T-cell (primary cell): ENCODE measurements around the gene SPPL3. TPM values are rescaled to one million over a fixed set of nuclear protein-coding genes. Genes with fewer than 3 reads are reported as not detected.

Experiments used
- ATAC-seq, 4 experiments: fragments of 200-7000 bp in 3 of 4; fragments of 150-1000 bp in 1 of 4; cut with Tn5 transposase; replicated peaks in 1 of 4; 1 replicate in 3 of 4; 2 replicates in 1 of 4; pipeline ENCODE4 v1.10.0; 2021; ENCODE audit warnings: moderate library complexity in 3 of 4, mild to moderate bottlenecking in 2 of 4, moderate number of reproducible peaks in 1 of 4
- CTCF ChIA-PET, 2 donors: fragments of 300-600 bp; sonication (Branson Sonifier 250); formaldehyde crosslinking; loops; one replicate each; lab custom pipeline; 2022; ENCODE audit warnings: antibody characterized with exemption in 2 of 2; lab: Charles Lee
- POLR2A ChIA-PET, 2 donors: fragments of 300-600 bp; sonication (Branson Sonifier 250); formaldehyde crosslinking; loops; one replicate each; lab custom pipeline; 2022; ENCODE audit warnings: antibody characterized with exemption in 2 of 2; lab: Charles Lee
- DNase-seq, 35 experiments: peaks; one replicate each; pipeline versions ENCODE4 v3.0.0 to v3.0.0-alpha.2; 2013 to 2023
- H3K27ac ChIP-seq: one replicate; pipeline ENCODE4 v1.5.1; 2013; ENCODE audit warnings: low read length
- H3K27me3 ChIP-seq, 2 experiments: replicated peaks in 1 of 2; 1 replicate in 1 of 2; 2 replicates in 1 of 2; pipeline versions ENCODE4 v1.6.1 to v1.7.0; 2013; ENCODE audit warnings: low read length in 1 of 2, mixed read lengths in 1 of 2; ENCODE audit not compliant: control insufficient read depth in 2 of 2, insufficient read depth in 2 of 2; ENCODE audit errors: extremely low read depth in 1 of 2
- H3K36me3 ChIP-seq, 2 donors: 1 replicate in 1 of 2; 2 replicates in 1 of 2; pipeline versions ENCODE4 v1.6.1 to v1.7.0; 2013; ENCODE audit warnings: low read length in 1 of 2; ENCODE audit not compliant: control insufficient read depth in 2 of 2, insufficient read depth in 1 of 2; ENCODE audit errors: extremely low read depth in 1 of 2
- H3K4me1 ChIP-seq, 2 experiments: 1 replicate in 1 of 2; 2 replicates in 1 of 2; pipeline versions ENCODE4 v1.6.1 to v1.7.0; 2013; ENCODE audit warnings: low read length in 2 of 2, mixed read lengths in 1 of 2; ENCODE audit not compliant: insufficient read depth in 2 of 2, control insufficient read depth in 1 of 2; ENCODE audit errors: extremely low read depth in 1 of 2
- H3K4me3 ChIP-seq, 2 donors: 1 replicate in 1 of 2; 2 replicates in 1 of 2; pipeline versions ENCODE4 v1.5.1 to v1.7.0; 2013; ENCODE audit warnings: mild to moderate bottlenecking in 2 of 2, low read length in 1 of 2, moderate library complexity in 1 of 2; ENCODE audit not compliant: control insufficient read depth in 1 of 2; ENCODE audit errors: extremely low read depth in 1 of 2
- H3K9me3 ChIP-seq: 2 replicates; pipeline ENCODE4 v1.7.0; 2013
- H3K27ac Mint-ChIP-seq, 2 donors: one replicate each; pipeline ENCODE4 v1.8.0; 2020 to 2021; ENCODE audit warnings: mild to moderate bottlenecking in 2 of 2, mixed read lengths in 2 of 2
- H3K27me3 Mint-ChIP-seq, 2 donors: one replicate each; pipeline ENCODE4 v1.8.0; 2021 to 2022; ENCODE audit warnings: mixed read lengths in 2 of 2
- H3K36me3 Mint-ChIP-seq: one replicate; pipeline ENCODE4 v1.8.0; 2021; ENCODE audit warnings: mixed read lengths
- H3K4me1 Mint-ChIP-seq, 3 donors: one replicate each; pipeline ENCODE4 v1.8.0; 2020 to 2022; ENCODE audit warnings: mixed read lengths in 3 of 3, mild to moderate bottlenecking in 1 of 3
- H3K4me3 Mint-ChIP-seq, 3 donors: one replicate each; pipeline ENCODE4 v1.8.0; 2020 to 2022; ENCODE audit warnings: mild to moderate bottlenecking in 3 of 3, mixed read lengths in 3 of 3, moderate library complexity in 3 of 3
- H3K9me3 Mint-ChIP-seq, 3 donors: one replicate each; pipeline ENCODE4 v1.8.0; 2020 to 2022; ENCODE audit warnings: mixed read lengths in 3 of 3
- WGBS: methylation state at CpG from one replicate; pipeline ENCODE4 v1.1.5; 2013; ENCODE audit warnings: missing lambda C conversion rate; ENCODE audit not compliant: insufficient coverage; 5-methylcytosine and 5-hydroxymethylcytosine counted together
- total RNA-seq, 35 experiments: library from RNA in 6 of 35; stranded (reverse) in 6 of 35; fragments of 120-200 nt in 1 of 35; gene quantifications; one replicate each; pipeline versions ENCODE4 v1.2.1 to v1.2.4 and lab custom pipeline; 2013 to 2026

SPPL3 gene
- total RNA-seq, 5 donors from 2014 or later (not counting 1 experiment from before 2014, with no cell fraction given): 36.5 to 46.6 (median 41.8) TPM

- no CpG with 5 or more reads among the region's 3 CpGs for WGBS
- CTCF ChIA-PET: no interaction called here
- POLR2A ChIA-PET: interaction anchor here in 1 of 2 donors (0.6 kb wide), 1 partner anchor 29 kb away, joined by 7 read pairs; no protein-coding TSS in a partner anchor
- H3K27ac ChIP-seq: no peak overlapping the region
- no peak overlapping the region for H3K4me3 ChIP-seq
- ATAC-seq (no peak), DNase-seq (no peak)
- H3K27me3 Mint-ChIP-seq: no peaks in the 10 kb centered on the region
- H3K9me3 Mint-ChIP-seq: no peaks in the 10 kb centered on the region
- peaks cover 73 to 77% (median 74%) of the 10 kb centered on the region in 3 donors for H3K4me1 Mint-ChIP-seq
- no peak overlapping the region for H3K27ac Mint-ChIP-seq
- no peak overlapping the region for H3K4me3 Mint-ChIP-seq
- H3K9me3 ChIP-seq: no peaks in the 10 kb centered on the region
- no peaks in the 10 kb centered on the region for H3K36me3 Mint-ChIP-seq
- no peaks in the 10 kb centered on the region for H3K27me3 ChIP-seq
- H3K36me3 ChIP-seq: no peaks in the 10 kb centered on the region
- peaks cover 14 to 21% of the 10 kb centered on the region in 2 experiments for H3K4me1 ChIP-seq
Measured at GRCh38 chr12:120847814-120848213, 56.3 kb downstream of the SPPL3 start.

- ChIA-PET CTCF (no interaction called here), POLR2A (interaction anchor here in 1 of 2 donors (0.6 kb wide), 1 partner anchor 29 kb away, joined by 7 read pairs; no protein-coding TSS in a partner anchor)
- H3K36me3 ChIP-seq: no peaks in the 10 kb centered on the region
- no peak overlapping the region for H3K4me3 Mint-ChIP-seq
- no peak overlapping the region for H3K27ac Mint-ChIP-seq
- H3K36me3 Mint-ChIP-seq: no peaks in the 10 kb centered on the region
- H3K27me3 Mint-ChIP-seq: no peaks in the 10 kb centered on the region
- DNase-seq: no peak
- no peak for ATAC-seq
- no CpG with 5 or more reads among the region's 4 CpGs for WGBS
- peaks cover 74 to 78% (median 76%) of the 10 kb centered on the region in 3 donors for H3K4me1 Mint-ChIP-seq
- H3K27me3 ChIP-seq: no peaks in the 10 kb centered on the region
- H3K9me3 ChIP-seq: no peaks in the 10 kb centered on the region
- peaks cover 14 to 21% of the 10 kb centered on the region in 2 experiments for H3K4me1 ChIP-seq
- H3K9me3 Mint-ChIP-seq: no peaks in the 10 kb centered on the region
- no peak overlapping the region for H3K4me3 ChIP-seq
- no peak overlapping the region for H3K27ac ChIP-seq
Measured at GRCh38 chr12:120847392-120847791, 56.8 kb downstream of the SPPL3 start.

- no peak for ATAC-seq
Measured at GRCh38 chr12:120846721-120847120, 57.4 kb downstream of the SPPL3 start.

GRCh38 chr12:120845696-120846095 lies 58.5 kb downstream of the SPPL3 start:
- H3K36me3 Mint-ChIP-seq: peaks cover 2% of the 10 kb centered on the region
- CTCF ChIA-PET: no interaction called here
- H3K9me3 Mint-ChIP-seq: no peaks in the 10 kb centered on the region
- H3K27ac ChIP-seq: no peak overlapping the region
- POLR2A ChIA-PET: no interaction called here
- no peak for ATAC-seq
- H3K27me3 ChIP-seq: no peaks in the 10 kb centered on the region
- peaks cover 66 to 69% (median 68%) of the 10 kb centered on the region in 3 donors for H3K4me1 Mint-ChIP-seq
- H3K4me1 ChIP-seq: peaks cover 10 to 15% of the 10 kb centered on the region in 2 experiments
- no peak overlapping the region for H3K4me3 ChIP-seq
- H3K27me3 Mint-ChIP-seq: no peaks in the 10 kb centered on the region
- no peak overlapping the region for H3K27ac Mint-ChIP-seq
- 100% methylated on average over 2 of the region's 7 CpGs for WGBS
- no peak for DNase-seq
- H3K9me3 ChIP-seq: no peaks in the 10 kb centered on the region
- no peak overlapping the region for H3K4me3 Mint-ChIP-seq
- H3K36me3 ChIP-seq: no peaks in the 10 kb centered on the region

More at GRCh38 chr12:120846721-120847120, 57.4 kb downstream of the SPPL3 start:
- peaks cover 75 to 79% (median 77%) of the 10 kb centered on the region in 3 donors for H3K4me1 Mint-ChIP-seq
- CTCF ChIA-PET: interaction anchor here in 1 of 2 donors (1.1 kb wide), 1 partner anchor 10 kb away, joined by 3 read pairs; no protein-coding TSS in a partner anchor
- DNase-seq: no peak
- Histone ChIP-seq H3K9me3 (no peaks in the 10 kb centered on the region), H3K4me3 (no peak overlapping the region), H3K36me3 (no peaks in the 10 kb centered on the region), H3K27ac (no peak overlapping the region), H3K27me3 (no peaks in the 10 kb centered on the region), H3K4me1 (peaks cover 10 to 19% of the 10 kb centered on the region in 2 experiments)
- no peak overlapping the region for H3K4me3 Mint-ChIP-seq
- H3K9me3 Mint-ChIP-seq: no peaks in the 10 kb centered on the region
- POLR2A ChIA-PET: no interaction called here
- no peak overlapping the region for H3K27ac Mint-ChIP-seq
- H3K36me3 Mint-ChIP-seq: no peaks in the 10 kb centered on the region
- H3K27me3 Mint-ChIP-seq: no peaks in the 10 kb centered on the region

GRCh38 chr12:120844768-120845449 lies 59.2 kb downstream of the SPPL3 start:
- no peak for ATAC-seq
- CTCF ChIA-PET: interaction anchor here in 1 of 2 donors (0.6 kb wide), 1 partner anchor 127 kb away, joined by 3 read pairs; no protein-coding TSS in a partner anchor
- H3K4me1 Mint-ChIP-seq: peaks cover 64 to 69% (median 66%) of the 10 kb centered on the region in 3 donors
- Histone ChIP-seq H3K27me3 (no peaks in the 10 kb centered on the region), H3K27ac (no peak overlapping the region), H3K9me3 (no peaks in the 10 kb centered on the region), H3K36me3 (no peaks in the 10 kb centered on the region), H3K4me3 (no peak overlapping the region), H3K4me1 (peaks cover 10 to 15% of the 10 kb centered on the region in 2 experiments)
- DNase-seq: no peak
- no peak overlapping the region for H3K4me3 Mint-ChIP-seq
- peaks cover 7% of the 10 kb centered on the region for H3K36me3 Mint-ChIP-seq
- H3K9me3 Mint-ChIP-seq: no peaks in the 10 kb centered on the region
- no peak overlapping the region for H3K27ac Mint-ChIP-seq
- POLR2A ChIA-PET: interaction anchor here (0.6 kb wide), 2 partner anchors 34 to 1410 kb away, joined by 3 to 4 read pairs; no protein-coding TSS in a partner anchor
- no peaks in the 10 kb centered on the region for H3K27me3 Mint-ChIP-seq
- WGBS: 94% methylated on average over 14 of the region's 18 CpGs

GRCh38 chr12:120844297-120844696 lies 59.9 kb downstream of the SPPL3 start:
- Mint-ChIP-seq H3K9me3 (no peaks in the 10 kb centered on the region), H3K4me3 (no peak overlapping the region), H3K4me1 (peaks cover 57 to 63% (median 60%) of the 10 kb centered on the region in 3 donors), H3K27ac (peak overlapping the region in 1 of 2 donors; percentile 2), H3K36me3 (peaks cover 7% of the 10 kb centered on the region), H3K27me3 (no peaks in the 10 kb centered on the region)
- H3K36me3 ChIP-seq: no peaks in the 10 kb centered on the region
- peaks cover 9 to 15% of the 10 kb centered on the region in 2 experiments for H3K4me1 ChIP-seq
- CTCF ChIA-PET: no interaction called here
- no peaks in the 10 kb centered on the region for H3K27me3 ChIP-seq
- 75% methylated on average over 4 of the region's 5 CpGs for WGBS
- DNase-seq (no peak), ATAC-seq (no peak)
- POLR2A ChIA-PET: no interaction called here
- no peak overlapping the region for H3K27ac ChIP-seq
- H3K4me3 ChIP-seq: no peak overlapping the region
- no peaks in the 10 kb centered on the region for H3K9me3 ChIP-seq
